ENCODE measurements around the gene NTSR2.

Gene NTSR2

GRCh38 chr2:11647834-11648600 lies 22.0 kb downstream of the NTSR2 start:
- Histone ChIP-seq H3K27me3 (ENCODE audit: control insufficient read depth in 1 of 2, insufficient read depth in 2 of 2, low read length in 2 of 2) (no peaks in the 10 kb centered on the region), H3K36me3 (ENCODE audit: insufficient read depth, low read length) (no peaks in the 10 kb centered on the region), H3K9ac (ENCODE audit: low read length) (no peak overlapping the region), H3K4me3 (ENCODE audit: low read depth in 1 of 2, low read length in 2 of 2) (no peak overlapping the region), H3K27ac (ENCODE audit: low read depth, low read length) (no peak overlapping the region), H3K4me1 (ENCODE audit: insufficient read depth, low read length) (no peaks in the 10 kb centered on the region), H3K9me3 (ENCODE audit: low read length) (no peaks in the 10 kb centered on the region)

GRCh38 chr2:11646530-11646929 lies 23.5 kb downstream of the NTSR2 start:
- H3K4me3 ChIP-seq (ENCODE audit: low read depth in 1 of 2, low read length in 2 of 2) = no peak overlapping the region
- no peaks in the 10 kb centered on the region for H3K36me3 ChIP-seq (ENCODE audit: insufficient read depth, low read length)

GRCh38 chr2:11644293-11644692 lies 25.7 kb downstream of the NTSR2 start:
- no peak overlapping the region for H3K4me3 ChIP-seq (ENCODE audit: low read depth in 1 of 2, low read length in 2 of 2)
- no peaks in the 10 kb centered on the region for H3K36me3 ChIP-seq (ENCODE audit: insufficient read depth, low read length)
- H3K27me3 ChIP-seq (ENCODE audit: control insufficient read depth in 1 of 2, insufficient read depth in 2 of 2, low read length in 2 of 2) = no peaks in the 10 kb centered on the region
- no peaks in the 10 kb centered on the region for H3K4me1 ChIP-seq (ENCODE audit: insufficient read depth, low read length)
- H3K9ac ChIP-seq (ENCODE audit: low read length) = no peak overlapping the region
- H3K9me3 ChIP-seq (ENCODE audit: low read length) = no peaks in the 10 kb centered on the region
- H3K27ac ChIP-seq (ENCODE audit: low read depth, low read length) = no peak overlapping the region

More at GRCh38 chr2:11646530-11646929, 23.5 kb downstream of the NTSR2 start:
- Histone ChIP-seq H3K27ac (ENCODE audit: low read depth, low read length) (no peak overlapping the region), H3K27me3 (ENCODE audit: control insufficient read depth in 1 of 2, insufficient read depth in 2 of 2, low read length in 2 of 2) (no peaks in the 10 kb centered on the region), H3K4me1 (ENCODE audit: insufficient read depth, low read length) (no peaks in the 10 kb centered on the region), H3K9ac (ENCODE audit: low read length) (no peak overlapping the region), H3K9me3 (ENCODE audit: low read length) (no peaks in the 10 kb centered on the region)

- no peak overlapping the region for H3K4me3 ChIP-seq (ENCODE audit: low read depth in 1 of 2, low read length in 2 of 2)
- no peaks in the 10 kb centered on the region for H3K9me3 ChIP-seq (ENCODE audit: low read length)
- no peaks in the 10 kb centered on the region for H3K27me3 ChIP-seq (ENCODE audit: control insufficient read depth in 1 of 2, insufficient read depth in 2 of 2, low read length in 2 of 2)
- H3K9ac ChIP-seq (ENCODE audit: low read length) = no peak overlapping the region
- no peaks in the 10 kb centered on the region for H3K36me3 ChIP-seq (ENCODE audit: insufficient read depth, low read length)
- H3K27ac ChIP-seq (ENCODE audit: low read depth, low read length) = no peak overlapping the region
- H3K4me1 ChIP-seq (ENCODE audit: insufficient read depth, low read length) = no peaks in the 10 kb centered on the region
Observed at GRCh38 chr2:11642972-11643371, 27.0 kb downstream of the NTSR2 start.

- no peaks in the 10 kb centered on the region for H3K4me1 ChIP-seq (ENCODE audit: insufficient read depth, low read length)
Observed at GRCh38 chr2:11640132-11640531, 29.9 kb downstream of the NTSR2 start.

GRCh38 chr2:11639503-11639902 lies 30.5 kb downstream of the NTSR2 start:
- H3K9me3 ChIP-seq (ENCODE audit: low read length) = no peaks in the 10 kb centered on the region
- no peak overlapping the region for H3K4me3 ChIP-seq (ENCODE audit: low read depth in 1 of 2, low read length in 2 of 2)
- H3K36me3 ChIP-seq (ENCODE audit: insufficient read depth, low read length) = no peaks in the 10 kb centered on the region
- H3K27ac ChIP-seq (ENCODE audit: low read depth, low read length) = no peak overlapping the region
- H3K4me1 ChIP-seq (ENCODE audit: insufficient read depth, low read length) = no peaks in the 10 kb centered on the region
- no peak overlapping the region for H3K9ac ChIP-seq (ENCODE audit: low read length)
- H3K27me3 ChIP-seq (ENCODE audit: control insufficient read depth in 1 of 2, insufficient read depth in 2 of 2, low read length in 2 of 2) = no peaks in the 10 kb centered on the region

More at GRCh38 chr2:11640132-11640531, 29.9 kb downstream of the NTSR2 start:
- Histone ChIP-seq H3K9me3 (ENCODE audit: low read length) (no peaks in the 10 kb centered on the region), H3K27me3 (ENCODE audit: control insufficient read depth in 1 of 2, insufficient read depth in 2 of 2, low read length in 2 of 2) (no peaks in the 10 kb centered on the region), H3K9ac (ENCODE audit: low read length) (no peak overlapping the region), H3K36me3 (ENCODE audit: insufficient read depth, low read length) (no peaks in the 10 kb centered on the region), H3K27ac (ENCODE audit: low read depth, low read length) (no peak overlapping the region), H3K4me3 (ENCODE audit: low read depth in 1 of 2, low read length in 2 of 2) (no peak overlapping the region)

- no peaks in the 10 kb centered on the region for H3K36me3 ChIP-seq (ENCODE audit: insufficient read depth, low read length)
- no peak overlapping the region for H3K4me3 ChIP-seq (ENCODE audit: low read depth in 1 of 2, low read length in 2 of 2)
- H3K4me1 ChIP-seq (ENCODE audit: insufficient read depth, low read length) = no peaks in the 10 kb centered on the region
- H3K9me3 ChIP-seq (ENCODE audit: low read length) = no peaks in the 10 kb centered on the region
- no peaks in the 10 kb centered on the region for H3K27me3 ChIP-seq (ENCODE audit: control insufficient read depth in 1 of 2, insufficient read depth in 2 of 2, low read length in 2 of 2)
- H3K9ac ChIP-seq (ENCODE audit: low read length) = no peak overlapping the region
- H3K27ac ChIP-seq (ENCODE audit: low read depth, low read length) = no peak overlapping the region
Observed at GRCh38 chr2:11637546-11637945, 32.4 kb downstream of the NTSR2 start.

- Histone ChIP-seq H3K4me1 (ENCODE audit: insufficient read depth, low read length) (no peaks in the 10 kb centered on the region), H3K36me3 (ENCODE audit: insufficient read depth, low read length) (no peaks in the 10 kb centered on the region), H3K9me3 (ENCODE audit: low read length) (no peaks in the 10 kb centered on the region)
Observed at GRCh38 chr2:11636593-11637295, 33.3 kb downstream of the NTSR2 start.

GRCh38 chr2:11635141-11635540 lies 34.9 kb downstream of the NTSR2 start:
- no peaks in the 10 kb centered on the region for H3K27me3 ChIP-seq (ENCODE audit: control insufficient read depth in 1 of 2, insufficient read depth in 2 of 2, low read length in 2 of 2)
- H3K4me1 ChIP-seq (ENCODE audit: insufficient read depth, low read length) = no peaks in the 10 kb centered on the region
- H3K27ac ChIP-seq (ENCODE audit: low read depth, low read length) = no peak overlapping the region
- no peaks in the 10 kb centered on the region for H3K36me3 ChIP-seq (ENCODE audit: insufficient read depth, low read length)
- no peak overlapping the region for H3K4me3 ChIP-seq (ENCODE audit: low read depth in 1 of 2, low read length in 2 of 2)
- no peak overlapping the region for H3K9ac ChIP-seq (ENCODE audit: low read length)
- H3K9me3 ChIP-seq (ENCODE audit: low read length) = no peaks in the 10 kb centered on the region

More at GRCh38 chr2:11636593-11637295, 33.3 kb downstream of the NTSR2 start:
- Histone ChIP-seq H3K27ac (ENCODE audit: low read depth, low read length) (no peak overlapping the region), H3K9ac (ENCODE audit: low read length) (no peak overlapping the region), H3K4me3 (ENCODE audit: low read depth in 1 of 2, low read length in 2 of 2) (no peak overlapping the region), H3K27me3 (ENCODE audit: control insufficient read depth in 1 of 2, insufficient read depth in 2 of 2, low read length in 2 of 2) (no peaks in the 10 kb centered on the region)

GRCh38 chr2:11634584-11634983 lies 35.4 kb downstream of the NTSR2 start:
- H3K27me3 ChIP-seq (ENCODE audit: control insufficient read depth in 1 of 2, insufficient read depth in 2 of 2, low read length in 2 of 2) = no peaks in the 10 kb centered on the region
- H3K4me3 ChIP-seq (ENCODE audit: low read depth in 1 of 2, low read length in 2 of 2) = no peak overlapping the region
- no peaks in the 10 kb centered on the region for H3K4me1 ChIP-seq (ENCODE audit: insufficient read depth, low read length)
- no peak overlapping the region for H3K9ac ChIP-seq (ENCODE audit: low read length)
- no peaks in the 10 kb centered on the region for H3K9me3 ChIP-seq (ENCODE audit: low read length)
- no peaks in the 10 kb centered on the region for H3K36me3 ChIP-seq (ENCODE audit: insufficient read depth, low read length)
- no peak overlapping the region for H3K27ac ChIP-seq (ENCODE audit: low read depth, low read length)

- Histone ChIP-seq H3K27ac (ENCODE audit: low read depth, low read length) (no peak overlapping the region), H3K36me3 (ENCODE audit: insufficient read depth, low read length) (no peaks in the 10 kb centered on the region), H3K9me3 (ENCODE audit: low read length) (no peaks in the 10 kb centered on the region), H3K9ac (ENCODE audit: low read length) (no peak overlapping the region), H3K27me3 (ENCODE audit: control insufficient read depth in 1 of 2, insufficient read depth in 2 of 2, low read length in 2 of 2) (no peaks in the 10 kb centered on the region), H3K4me1 (ENCODE audit: insufficient read depth, low read length) (no peaks in the 10 kb centered on the region), H3K4me3 (ENCODE audit: low read depth in 1 of 2, low read length in 2 of 2) (no peak overlapping the region)
Observed at GRCh38 chr2:11633923-11634478, 36.0 kb downstream of the NTSR2 start.
